ENCODE measurements around the gene TNFAIP3.
"Not testable (repeated sequence)": the region's sequence is repeated elsewhere in the genome, so short reads cannot be mapped to it uniquely, and the experiment has no call there.

TNFAIP3 gene

GRCh38 chr6:137843211-137843610 lies 23.8 kb upstream of the TNFAIP3 start:
- DNase-seq (ENCODE audit: low read depth in 2 of 2), result no peak
- TF ChIP-seq CTCF (IDR thresholded peaks at IDR 0.05; ENCODE audit: low read depth, low read length), result no peak
- no peak overlapping the region for H3K4me3 ChIP-seq (replicated peaks in 1 of 2; ENCODE audit: low read depth in 2 of 2, low read length in 2 of 2)

- not testable (repeated sequence) for DNase-seq (ENCODE audit: low read depth in 2 of 2); H3K4me3 ChIP-seq (replicated peaks in 1 of 2; ENCODE audit: low read depth in 2 of 2, low read length in 2 of 2)
Observed at GRCh38 chr6:137844327-137844726, 22.7 kb upstream of the TNFAIP3 start.

- not testable (repeated sequence) for H3K4me3 ChIP-seq (replicated peaks in 1 of 2; ENCODE audit: low read depth in 2 of 2, low read length in 2 of 2); DNase-seq (ENCODE audit: low read depth in 2 of 2)
Observed at GRCh38 chr6:137844773-137845172, 22.3 kb upstream of the TNFAIP3 start.

GRCh38 chr6:137845460-137845859 lies 21.6 kb upstream of the TNFAIP3 start:
- DNase-seq (ENCODE audit: low read depth in 2 of 2), result peak; percentile 41 to 51
- peak; percentile 22 for TF ChIP-seq CTCF (IDR thresholded peaks at IDR 0.05; ENCODE audit: low read depth, low read length)
- H3K4me3 ChIP-seq (replicated peaks in 1 of 2; ENCODE audit: low read depth in 2 of 2, low read length in 2 of 2), result no peak overlapping the region

GRCh38 chr6:137846274-137846673 lies 20.8 kb upstream of the TNFAIP3 start:
- no peak overlapping the region for H3K4me3 ChIP-seq (replicated peaks in 1 of 2; ENCODE audit: low read depth in 2 of 2, low read length in 2 of 2)
- TF ChIP-seq CTCF (IDR thresholded peaks at IDR 0.05; ENCODE audit: low read depth, low read length), result no peak
- DNase-seq (ENCODE audit: low read depth in 2 of 2), result no peak

GRCh38 chr6:137846772-137847313 lies 20.2 kb upstream of the TNFAIP3 start:
- no peak for DNase-seq (ENCODE audit: low read depth in 2 of 2)
- no peak for TF ChIP-seq CTCF (IDR thresholded peaks at IDR 0.05; ENCODE audit: low read depth, low read length)
- no peak overlapping the region for H3K4me3 ChIP-seq (replicated peaks in 1 of 2; ENCODE audit: low read depth in 2 of 2, low read length in 2 of 2)

GRCh38 chr6:137847748-137848147 lies 19.3 kb upstream of the TNFAIP3 start:
- no peak for TF ChIP-seq CTCF (IDR thresholded peaks at IDR 0.05; ENCODE audit: low read depth, low read length)
- no peak overlapping the region for H3K4me3 ChIP-seq (replicated peaks in 1 of 2; ENCODE audit: low read depth in 2 of 2, low read length in 2 of 2)
- no peak for DNase-seq (ENCODE audit: low read depth in 2 of 2)

GRCh38 chr6:137848672-137849071 lies 18.4 kb upstream of the TNFAIP3 start:
- no peak overlapping the region for H3K4me3 ChIP-seq (replicated peaks in 1 of 2; ENCODE audit: low read depth in 2 of 2, low read length in 2 of 2)
- TF ChIP-seq CTCF (IDR thresholded peaks at IDR 0.05; ENCODE audit: low read depth, low read length), result no peak
- DNase-seq (ENCODE audit: low read depth in 2 of 2), result peak; percentile 40 to 59
